Measurements from ENCODE around the gene B4GALT7.

B4GALT7 gene

DNA sequence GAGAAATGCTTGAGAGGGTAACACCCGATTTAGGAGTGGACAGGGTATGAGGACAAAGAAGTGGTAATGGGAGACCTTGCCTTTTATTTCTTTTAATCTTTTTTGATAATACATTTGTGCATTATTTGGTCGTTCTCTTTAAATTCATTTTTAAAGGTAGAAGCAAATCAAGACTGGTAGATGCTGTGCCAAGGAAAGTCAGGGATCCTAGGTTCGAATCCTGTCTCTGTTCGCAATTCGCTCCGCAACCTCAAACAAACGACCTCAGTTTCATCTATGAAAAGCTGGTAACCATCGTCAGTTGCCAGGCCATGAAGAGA is 8.3 kb upstream of the B4GALT7 start:
- no peak for TF ChIP-seq GABPA (IDR thresholded peaks at IDR 0.05; ENCODE audit: low read depth)
- TF ChIP-seq, protein P1, sequence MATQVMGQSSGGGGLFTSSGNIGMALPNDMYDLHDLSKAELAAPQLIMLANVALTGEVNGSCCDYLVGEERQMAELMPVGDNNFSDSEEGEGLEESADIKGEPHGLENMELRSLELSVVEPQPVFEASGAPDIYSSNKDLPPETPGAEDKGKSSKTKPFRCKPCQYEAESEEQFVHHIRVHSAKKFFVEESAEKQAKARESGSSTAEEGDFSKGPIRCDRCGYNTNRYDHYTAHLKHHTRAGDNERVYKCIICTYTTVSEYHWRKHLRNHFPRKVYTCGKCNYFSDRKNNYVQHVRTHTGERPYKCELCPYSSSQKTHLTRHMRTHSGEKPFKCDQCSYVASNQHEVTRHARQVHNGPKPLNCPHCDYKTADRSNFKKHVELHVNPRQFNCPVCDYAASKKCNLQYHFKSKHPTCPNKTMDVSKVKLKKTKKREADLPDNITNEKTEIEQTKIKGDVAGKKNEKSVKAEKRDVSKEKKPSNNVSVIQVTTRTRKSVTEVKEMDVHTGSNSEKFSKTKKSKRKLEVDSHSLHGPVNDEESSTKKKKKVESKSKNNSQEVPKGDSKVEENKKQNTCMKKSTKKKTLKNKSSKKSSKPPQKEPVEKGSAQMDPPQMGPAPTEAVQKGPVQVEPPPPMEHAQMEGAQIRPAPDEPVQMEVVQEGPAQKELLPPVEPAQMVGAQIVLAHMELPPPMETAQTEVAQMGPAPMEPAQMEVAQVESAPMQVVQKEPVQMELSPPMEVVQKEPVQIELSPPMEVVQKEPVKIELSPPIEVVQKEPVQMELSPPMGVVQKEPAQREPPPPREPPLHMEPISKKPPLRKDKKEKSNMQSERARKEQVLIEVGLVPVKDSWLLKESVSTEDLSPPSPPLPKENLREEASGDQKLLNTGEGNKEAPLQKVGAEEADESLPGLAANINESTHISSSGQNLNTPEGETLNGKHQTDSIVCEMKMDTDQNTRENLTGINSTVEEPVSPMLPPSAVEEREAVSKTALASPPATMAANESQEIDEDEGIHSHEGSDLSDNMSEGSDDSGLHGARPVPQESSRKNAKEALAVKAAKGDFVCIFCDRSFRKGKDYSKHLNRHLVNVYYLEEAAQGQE (IDR thresholded peaks at IDR 0.05; ENCODE audit: insufficient replicate concordance, low read depth) = no peak
- TF ChIP-seq POLR2AphosphoS5 (IDR thresholded peaks at IDR 0.05; ENCODE audit: low read depth) = no peak
- TF ChIP-seq SPI1 (IDR thresholded peaks at IDR 0.05; ENCODE audit: borderline replicate concordance, low read depth) = no peak
- TF ChIP-seq, protein P2, sequence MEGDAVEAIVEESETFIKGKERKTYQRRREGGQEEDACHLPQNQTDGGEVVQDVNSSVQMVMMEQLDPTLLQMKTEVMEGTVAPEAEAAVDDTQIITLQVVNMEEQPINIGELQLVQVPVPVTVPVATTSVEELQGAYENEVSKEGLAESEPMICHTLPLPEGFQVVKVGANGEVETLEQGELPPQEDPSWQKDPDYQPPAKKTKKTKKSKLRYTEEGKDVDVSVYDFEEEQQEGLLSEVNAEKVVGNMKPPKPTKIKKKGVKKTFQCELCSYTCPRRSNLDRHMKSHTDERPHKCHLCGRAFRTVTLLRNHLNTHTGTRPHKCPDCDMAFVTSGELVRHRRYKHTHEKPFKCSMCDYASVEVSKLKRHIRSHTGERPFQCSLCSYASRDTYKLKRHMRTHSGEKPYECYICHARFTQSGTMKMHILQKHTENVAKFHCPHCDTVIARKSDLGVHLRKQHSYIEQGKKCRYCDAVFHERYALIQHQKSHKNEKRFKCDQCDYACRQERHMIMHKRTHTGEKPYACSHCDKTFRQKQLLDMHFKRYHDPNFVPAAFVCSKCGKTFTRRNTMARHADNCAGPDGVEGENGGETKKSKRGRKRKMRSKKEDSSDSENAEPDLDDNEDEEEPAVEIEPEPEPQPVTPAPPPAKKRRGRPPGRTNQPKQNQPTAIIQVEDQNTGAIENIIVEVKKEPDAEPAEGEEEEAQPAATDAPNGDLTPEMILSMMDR (IDR thresholded peaks at IDR 0.05; ENCODE audit: insufficient read depth, low read length) = no peak
- Histone ChIP-seq H3K4me3 (replicated peaks; ENCODE audit: insufficient read depth, low read length) (peak overlapping the region; percentile 99), H3K27me3 (ENCODE audit: insufficient read depth, poor library complexity, severe bottlenecking) (no peaks in the 10 kb centered on the region), H3K27ac (replicated peaks) (no peak overlapping the region; the same call in 1 of the 2 replicates)
- no peak for DNase-seq (ENCODE audit: low read depth in 1 of 2, low spot score in 1 of 2)

DNA sequence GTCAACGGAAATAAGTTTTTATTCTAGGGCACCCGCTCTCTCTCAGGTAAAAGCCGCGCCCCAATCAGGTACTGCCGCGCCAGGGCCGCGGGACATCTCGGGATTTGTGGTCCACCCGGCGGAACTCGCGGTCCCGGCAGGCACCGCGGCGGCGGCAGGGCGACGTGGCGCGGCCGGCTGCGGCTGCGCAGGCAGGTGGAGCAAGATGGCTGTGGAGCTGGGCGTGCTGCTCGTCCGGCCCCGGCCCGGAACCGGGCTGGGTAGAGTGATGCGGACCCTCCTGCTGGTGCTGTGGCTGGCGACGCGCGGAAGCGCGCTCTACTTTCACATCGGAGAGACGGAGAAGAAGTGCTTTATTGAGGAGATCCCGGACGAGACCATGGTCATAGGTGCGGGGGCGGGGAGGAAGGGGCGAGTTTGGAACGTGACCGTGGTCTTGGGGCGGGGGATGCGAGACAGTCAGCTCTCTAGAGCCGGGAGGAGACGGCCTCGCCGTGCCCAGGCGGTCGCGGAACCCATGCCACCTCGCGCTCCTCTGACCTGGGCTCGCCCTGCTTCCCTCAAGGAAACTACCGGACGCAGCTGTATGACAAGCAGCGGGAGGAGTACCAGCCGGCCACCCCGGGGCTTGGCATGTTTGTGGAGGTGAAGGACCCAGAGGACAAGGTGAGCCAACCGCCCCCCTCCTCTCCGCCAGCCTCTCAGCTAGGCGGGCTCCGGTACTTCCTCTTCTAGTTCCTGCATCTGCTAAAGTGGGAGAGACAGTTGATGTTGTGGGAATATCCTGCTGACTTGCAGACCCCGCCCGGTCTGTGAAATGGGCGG is 7.7 kb upstream of the B4GALT7 start, which contains the start of gene TMED9:
TMED9 (plus strand) TSS at position 194 of the 825 bp plus-strand sequence; CDS start at position 206, 12 bp downstream.
- Histone ChIP-seq H3K27me3 (ENCODE audit: insufficient read depth, poor library complexity, severe bottlenecking) (no peaks in the 10 kb centered on the region), H3K4me3 (replicated peaks; ENCODE audit: insufficient read depth, low read length) (peak within 1 kb of the TSS; percentile 99), H3K27ac (replicated peaks) (peak within 1 kb of the TSS; percentile 88)
- DNase-seq (ENCODE audit: low read depth in 1 of 2, low spot score in 1 of 2) = peak; percentile 70 to 87
- no peak for TF ChIP-seq GABPA (IDR thresholded peaks at IDR 0.05; ENCODE audit: low read depth)
- TF ChIP-seq POLR2AphosphoS5 (IDR thresholded peaks at IDR 0.05; ENCODE audit: low read depth) = peak; percentile 82
- TF ChIP-seq, protein P2 (IDR thresholded peaks at IDR 0.05; ENCODE audit: insufficient read depth, low read length) = no peak
- peak; percentile 21; the same call in 1 of the 2 replicates for TF ChIP-seq SPI1 (IDR thresholded peaks at IDR 0.05; ENCODE audit: borderline replicate concordance, low read depth)
- TF ChIP-seq, protein P1 (IDR thresholded peaks at IDR 0.05; ENCODE audit: insufficient replicate concordance, low read depth) = peak; percentile 42

DNA sequence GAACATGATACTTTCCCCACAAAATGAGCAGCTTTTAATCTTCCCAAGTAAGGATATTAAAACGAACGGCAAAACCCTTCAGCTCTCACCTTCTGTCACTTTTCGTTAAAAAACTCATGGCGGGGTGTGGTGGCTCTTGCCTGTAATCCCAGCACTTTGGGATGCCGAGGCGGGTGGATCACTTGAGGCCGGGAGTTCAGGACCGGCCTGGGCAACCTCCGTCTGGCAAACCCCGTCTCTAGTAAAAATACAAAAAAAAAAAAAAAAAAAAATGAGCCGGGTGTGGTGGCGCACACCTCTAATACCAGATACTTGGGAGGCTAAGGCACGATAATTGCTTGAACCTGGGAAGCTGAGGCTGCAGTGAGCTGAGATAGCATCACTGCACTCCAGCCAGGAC is 7.0 kb upstream of the B4GALT7 start:
- Histone ChIP-seq H3K27ac (replicated peaks) (peak overlapping the region; percentile 88), H3K27me3 (ENCODE audit: insufficient read depth, poor library complexity, severe bottlenecking) (no peaks in the 10 kb centered on the region), H3K4me3 (replicated peaks; ENCODE audit: insufficient read depth, low read length) (peak overlapping the region; percentile 99)
- DNase-seq (ENCODE audit: low read depth in 1 of 2, low spot score in 1 of 2) = no peak
- TF ChIP-seq GABPA (IDR thresholded peaks at IDR 0.05; ENCODE audit: low read depth) = no peak
- TF ChIP-seq SPI1 (IDR thresholded peaks at IDR 0.05; ENCODE audit: borderline replicate concordance, low read depth) = no peak
- TF ChIP-seq POLR2AphosphoS5 (IDR thresholded peaks at IDR 0.05; ENCODE audit: low read depth) = no peak
- TF ChIP-seq, protein P2 (IDR thresholded peaks at IDR 0.05; ENCODE audit: insufficient read depth, low read length) = no peak
- TF ChIP-seq, protein P1 (IDR thresholded peaks at IDR 0.05; ENCODE audit: insufficient replicate concordance, low read depth) = no peak
